Measurements from ENCODE around the gene GALNT16. TPM values are rescaled to one million over a fixed set of nuclear protein-coding genes. Genes with fewer than 3 reads are reported as not detected.

The GALNT16 gene
- polyA plus RNA-seq, 3 donors: 1.9 to 3.6 (median 3.4) TPM

GRCh38 chr14:69313176-69313575, 53.2 kb downstream of the GALNT16 start:
- no peak for DNase-seq (ENCODE audit: low read depth in 3 of 3, low spot score in 2 of 3)

GRCh38 chr14:69314327-69314726, 54.4 kb downstream of the GALNT16 start:
- DNase-seq (ENCODE audit: low read depth in 3 of 3, low spot score in 2 of 3): no peak

DNA sequence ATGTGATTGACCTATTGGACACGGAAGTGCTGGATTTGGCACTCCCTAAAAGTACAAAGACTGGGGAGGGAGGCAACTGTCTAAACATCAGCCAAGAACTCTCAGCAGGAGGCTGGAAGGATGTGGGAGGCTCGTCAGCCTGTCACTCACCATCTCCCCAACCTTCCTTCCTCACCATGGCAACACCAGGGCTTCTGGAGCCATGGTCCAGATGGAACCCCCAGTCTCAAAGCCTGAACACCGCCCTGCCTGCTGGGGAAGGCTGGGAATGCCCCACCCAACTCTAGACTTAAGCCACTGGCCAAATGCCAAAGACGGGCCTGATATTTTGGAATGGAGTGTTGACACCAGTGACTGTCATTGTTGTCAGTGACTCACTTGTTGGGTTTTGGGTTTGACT, 55.3 kb downstream of the GALNT16 start:
- no peak for DNase-seq (ENCODE audit: low read depth in 3 of 3, low spot score in 2 of 3)

DNA sequence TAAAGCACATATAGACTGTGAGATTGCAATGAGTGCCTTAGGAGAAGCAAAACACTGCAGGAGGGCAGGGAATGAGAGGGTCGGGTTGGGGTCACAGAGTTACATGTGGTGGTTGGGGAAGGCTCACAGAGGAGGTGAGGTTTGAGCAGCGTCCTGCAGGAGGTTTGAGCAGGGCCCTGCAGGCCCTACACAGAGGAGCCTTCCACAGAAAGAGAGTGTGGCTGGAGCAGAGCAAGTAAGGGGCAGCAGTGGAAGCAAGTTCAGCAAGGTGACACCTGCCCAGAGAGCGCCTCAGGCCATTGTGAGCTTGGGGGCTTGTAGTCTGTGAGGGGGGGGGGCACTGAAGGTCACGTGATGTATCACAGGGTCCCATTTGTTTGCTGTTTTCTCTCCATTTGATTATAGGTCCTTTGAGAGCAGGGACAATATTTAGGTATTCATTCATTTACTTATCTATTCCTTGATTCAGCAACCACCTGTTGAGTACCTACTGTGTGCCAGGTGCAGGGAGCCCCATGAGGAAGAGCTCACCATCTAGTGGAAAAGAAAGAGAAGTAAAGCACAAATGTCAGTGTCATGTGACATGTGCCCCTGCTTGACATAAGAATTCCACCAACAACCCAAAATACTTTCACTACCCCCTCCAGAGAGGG, 56.6 kb downstream of the GALNT16 start:
- DNase-seq (ENCODE audit: low read depth in 3 of 3, low spot score in 2 of 3): no peak

- no peak for DNase-seq (ENCODE audit: low read depth in 3 of 3, low spot score in 2 of 3)
Observed at GRCh38 chr14:69317102-69317755, 57.3 kb downstream of the GALNT16 start.

- DNase-seq (ENCODE audit: low read depth in 3 of 3, low spot score in 2 of 3): no peak
Observed at GRCh38 chr14:69317780-69318179, 57.8 kb downstream of the GALNT16 start.

DNA sequence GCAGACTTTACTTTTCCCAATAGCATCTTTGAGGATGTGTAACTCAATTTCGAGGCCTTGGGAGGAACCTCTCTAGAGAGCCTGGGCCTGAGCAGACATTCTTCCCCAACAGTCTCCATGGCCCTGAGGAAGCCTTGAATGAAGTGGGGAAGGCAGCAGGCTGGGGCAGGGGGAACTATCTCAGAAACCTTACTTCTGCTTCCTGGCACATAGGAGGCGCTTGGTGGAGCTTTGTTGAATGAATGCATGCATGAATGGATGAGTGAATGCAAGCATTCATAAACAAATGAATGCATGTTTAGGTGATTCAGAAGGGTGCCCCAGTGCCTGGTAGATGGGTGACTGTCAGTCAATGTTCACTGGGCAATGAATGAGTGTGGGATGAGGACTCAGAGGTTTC, 58.3 kb downstream of the GALNT16 start:
- no peak for DNase-seq (ENCODE audit: low read depth in 3 of 3, low spot score in 2 of 3)

DNA sequence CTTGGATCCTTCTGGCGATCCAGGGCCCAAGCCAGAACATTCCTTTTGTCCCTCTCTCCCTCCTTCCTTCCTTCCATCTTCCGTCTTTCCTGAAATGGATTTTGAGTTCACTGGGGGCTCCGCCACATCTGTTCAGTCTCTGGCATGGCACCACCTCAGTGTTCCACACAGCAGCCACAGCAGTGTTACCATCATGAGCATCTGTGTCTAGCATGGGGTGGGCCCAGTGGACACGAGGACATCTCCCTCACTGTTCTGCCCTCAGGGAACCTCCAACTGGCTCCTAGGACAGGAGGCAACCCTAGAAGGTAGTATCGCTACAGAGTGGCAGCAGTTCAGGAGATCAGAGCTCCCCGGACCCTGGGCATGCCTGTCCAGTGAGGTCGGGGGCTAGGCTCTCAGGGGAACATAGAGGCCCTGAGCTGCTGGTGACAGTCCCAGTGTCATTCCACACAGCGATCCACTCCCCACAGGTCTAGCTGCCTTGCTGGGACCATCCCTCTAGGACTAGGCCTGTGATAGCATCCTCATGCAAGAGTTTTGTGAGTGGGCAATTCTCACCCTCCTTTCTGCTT, 59.0 kb downstream of the GALNT16 start:
- DNase-seq (ENCODE audit: low read depth in 3 of 3, low spot score in 2 of 3): no peak

DNA sequence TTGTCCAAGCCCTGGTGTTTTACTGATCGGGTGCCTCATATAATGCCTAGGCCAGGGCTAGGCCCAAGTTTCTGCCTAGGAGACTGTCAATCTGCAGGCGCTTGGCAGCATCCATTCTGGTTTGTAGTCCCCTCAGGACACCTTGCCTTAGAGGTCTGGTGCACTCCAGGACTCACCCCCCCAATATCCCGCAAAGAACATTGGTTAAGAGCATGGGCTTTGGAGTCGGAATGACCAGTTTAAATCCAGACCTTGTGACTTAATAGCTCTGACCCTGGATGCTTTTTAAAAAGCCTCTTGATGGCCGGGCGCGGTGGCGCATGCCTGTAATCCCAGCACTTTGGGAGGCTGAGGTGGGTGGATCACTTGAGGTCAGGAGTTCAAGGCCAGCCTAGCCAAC, 60.0 kb downstream of the GALNT16 start:
- DNase-seq (ENCODE audit: low read depth in 3 of 3, low spot score in 2 of 3): no peak

- no peak for DNase-seq (ENCODE audit: low read depth in 3 of 3, low spot score in 2 of 3)
Observed at GRCh38 chr14:69320581-69321365, 60.8 kb downstream of the GALNT16 start.

GRCh38 chr14:69321601-69322330, 61.8 kb downstream of the GALNT16 start:
- no peak for DNase-seq (ENCODE audit: low read depth in 3 of 3, low spot score in 2 of 3)

DNA sequence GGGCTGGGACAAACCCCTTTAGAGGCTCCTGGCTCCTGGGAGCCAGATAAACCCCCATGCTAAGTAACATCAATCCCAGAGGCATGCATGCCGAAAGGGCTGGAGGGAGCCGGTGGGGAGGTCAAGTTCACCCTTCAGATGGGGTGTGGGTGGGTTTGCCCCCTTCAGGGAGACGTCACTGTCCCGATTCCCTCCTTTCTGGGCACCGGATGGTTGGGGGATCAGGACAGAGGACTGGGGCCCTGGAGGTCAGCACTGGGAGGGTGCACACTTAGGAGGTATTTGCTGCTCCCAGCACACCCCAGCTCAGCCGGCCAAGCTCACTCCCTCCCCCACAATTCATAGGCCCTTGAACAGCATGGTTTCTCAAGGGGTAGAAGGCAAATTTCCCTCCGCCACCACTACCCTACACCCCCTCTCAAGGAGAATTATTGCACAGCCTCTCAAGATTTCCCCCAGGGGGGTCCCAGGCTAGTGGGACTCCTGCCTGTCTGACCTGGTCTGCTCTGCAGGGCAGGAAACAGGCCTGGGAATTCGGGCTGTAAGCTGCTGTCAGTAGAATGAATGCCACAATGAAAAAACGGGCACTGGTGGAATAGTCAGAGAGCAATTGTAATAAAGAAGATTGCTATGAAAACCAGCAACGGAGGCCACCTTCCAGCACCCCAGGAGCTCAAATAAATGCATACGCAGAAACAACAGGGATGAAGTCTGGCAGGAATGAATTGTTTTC, 63.5 kb downstream of the GALNT16 start:
- no peak for DNase-seq (ENCODE audit: low read depth in 3 of 3, low spot score in 2 of 3)

GRCh38 chr14:69323999-69324282, 64.0 kb downstream of the GALNT16 start:
- no peak for DNase-seq (ENCODE audit: low read depth in 3 of 3, low spot score in 2 of 3)

DNA sequence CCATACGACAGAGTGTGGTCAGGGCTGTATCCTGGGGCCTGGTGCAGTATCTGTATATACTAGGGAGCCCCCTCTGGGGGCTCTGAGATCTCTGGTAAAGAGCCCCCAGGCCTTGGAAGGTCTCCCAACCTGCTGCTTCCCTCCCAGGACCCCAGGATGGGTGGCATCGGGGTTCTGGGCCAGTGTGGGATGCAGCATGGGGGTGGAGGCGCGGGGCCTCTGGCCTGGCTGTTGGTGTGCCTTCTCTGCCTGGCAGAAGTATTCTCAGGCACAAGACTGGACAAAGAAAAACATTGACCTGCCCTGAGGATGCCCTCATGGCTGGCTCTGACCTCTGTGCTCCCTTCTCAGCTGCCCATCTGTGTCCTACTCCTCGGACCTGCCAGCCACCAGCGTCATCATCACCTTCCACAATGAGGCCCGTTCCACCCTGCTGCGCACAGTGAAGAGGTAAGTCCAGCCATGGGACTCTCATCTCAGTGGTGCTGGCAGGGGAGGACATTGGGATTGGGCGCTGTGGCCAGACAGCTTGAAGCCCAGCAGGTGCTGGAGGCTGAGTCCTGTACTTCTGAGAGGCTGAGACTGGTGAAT, 64.5 kb downstream of the GALNT16 start:
- no peak for DNase-seq (ENCODE audit: low read depth in 3 of 3, low spot score in 2 of 3)

DNA sequence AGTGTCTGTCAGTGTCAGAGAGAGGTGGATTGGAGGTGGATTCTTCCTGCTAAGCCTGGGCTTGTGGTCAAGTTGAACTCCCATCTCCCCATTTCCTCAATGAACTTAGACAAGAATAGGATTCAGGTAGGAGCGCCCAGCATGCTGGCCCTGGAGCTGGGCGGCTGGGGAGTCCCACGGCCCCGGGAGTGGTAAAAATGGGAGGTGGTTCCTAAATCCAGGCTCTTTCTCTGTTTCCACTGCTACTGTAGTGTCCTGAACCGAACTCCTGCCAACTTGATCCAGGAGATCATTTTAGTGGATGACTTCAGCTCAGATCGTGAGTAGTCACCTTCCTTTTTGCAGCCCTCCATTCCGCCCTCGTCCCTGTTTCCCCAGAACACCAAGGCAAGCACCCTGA, 65.1 kb downstream of the GALNT16 start:
- no peak for DNase-seq (ENCODE audit: low read depth in 3 of 3, low spot score in 2 of 3)

DNA sequence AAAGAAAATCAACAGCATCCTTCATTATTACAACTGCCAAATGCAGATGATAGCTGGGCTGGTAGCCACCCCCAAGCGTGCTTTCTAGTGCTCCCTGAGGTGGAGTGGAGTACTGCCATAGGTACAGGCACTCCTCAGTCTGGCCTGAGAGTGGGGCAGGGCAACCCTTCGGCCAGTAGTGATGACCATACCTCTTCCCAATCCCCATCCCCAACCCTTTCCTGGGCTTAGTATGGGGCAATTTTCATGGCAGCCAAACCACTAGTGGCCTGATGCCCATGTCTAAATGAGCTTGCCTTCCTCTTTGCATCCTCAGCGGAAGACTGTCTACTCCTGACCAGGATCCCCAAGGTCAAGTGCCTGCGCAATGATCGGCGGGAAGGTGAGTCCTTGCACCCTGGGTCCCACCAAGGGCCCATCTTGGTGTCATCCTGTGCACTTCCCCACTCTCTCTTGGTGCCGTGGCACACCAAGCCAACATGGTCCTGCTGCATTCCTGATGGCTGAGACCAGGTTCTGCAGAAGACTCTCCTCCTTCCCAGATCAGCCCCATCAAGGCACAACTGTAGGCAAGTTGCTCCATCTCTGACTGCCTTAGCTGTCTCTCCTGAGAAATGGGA, 65.8 kb downstream of the GALNT16 start:
- no peak for DNase-seq (ENCODE audit: low read depth in 3 of 3, low spot score in 2 of 3)

- no peak for DNase-seq (ENCODE audit: low read depth in 3 of 3, low spot score in 2 of 3)
Observed at GRCh38 chr14:69326611-69327010, 66.7 kb downstream of the GALNT16 start.

DNA sequence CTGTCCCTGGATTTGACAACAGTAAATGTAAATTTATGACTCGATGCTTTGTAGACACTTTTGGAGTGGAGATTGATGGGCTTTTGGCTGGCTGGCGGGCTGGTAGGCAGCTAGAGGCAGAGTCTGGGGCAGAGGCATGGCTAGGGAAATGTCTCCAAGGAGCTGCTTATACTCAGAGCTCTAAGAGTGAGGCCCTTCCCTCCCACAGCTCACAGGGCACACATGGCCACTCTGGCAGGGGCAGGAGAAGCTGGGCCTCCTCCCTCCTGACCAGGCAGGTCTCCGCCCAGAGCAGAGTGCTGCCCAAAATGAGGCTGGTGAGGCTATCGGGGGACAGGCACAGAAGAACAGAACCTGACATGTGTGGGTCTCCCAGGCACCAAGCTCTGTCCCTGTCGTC, 67.5 kb downstream of the GALNT16 start:
- no peak for DNase-seq (ENCODE audit: low read depth in 3 of 3, low spot score in 2 of 3)

GRCh38 chr14:69328317-69328716, 68.4 kb downstream of the GALNT16 start:
- DNase-seq (ENCODE audit: low read depth in 3 of 3, low spot score in 2 of 3): no peak

DNA sequence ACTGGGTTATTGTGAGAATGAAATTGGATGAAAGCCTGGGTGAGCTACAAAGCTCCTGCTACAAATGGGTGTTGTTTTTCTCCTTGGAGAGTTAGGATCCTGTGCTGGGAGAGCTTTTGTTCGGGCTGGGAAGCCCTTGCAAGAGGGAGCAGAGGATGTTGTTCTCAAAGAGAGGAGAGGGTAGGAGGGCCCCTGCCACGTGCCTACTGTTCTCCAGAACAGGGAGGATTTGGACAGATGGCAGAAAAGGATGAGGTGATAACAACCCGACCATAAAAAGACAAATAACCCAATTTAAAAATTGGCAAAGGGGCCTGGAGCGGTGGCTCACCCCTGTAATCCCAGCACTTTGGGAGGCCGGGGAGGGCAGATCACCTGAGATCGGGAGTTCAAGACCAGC, 68.8 kb downstream of the GALNT16 start:
- DNase-seq (ENCODE audit: low read depth in 3 of 3, low spot score in 2 of 3): no peak
